Endothelial cell of umbilical vein (primary cell): ENCODE data around the gene DLG3. TPM values are rescaled to one million over a fixed set of nuclear protein-coding genes. Genes with fewer than 3 reads are reported as not detected.

Experiments used
- polyA plus RNA-seq, 4 experiments: library from polyadenylated mRNA; depleted of rRNA in 3 of 4; stranded (reverse) in 3 of 4; unstranded in 1 of 4; fragments of >200 nt; gene quantifications; 2 replicates each; pipeline versions ENCODE4 v1.2.1 to v1.2.3, GENCODE V29; 2011 to 2012; ENCODE audit warnings: missing spikeins in 1 of 4
- small RNA-seq: library from RNA; depleted of rRNA; stranded (forward); fragments of <200 nt; gene quantifications from one replicate; pipeline ENCODE3, GENCODE V24; 2012; ENCODE audit warnings: low replicate concordance, low read depth; ENCODE audit not compliant: insufficient read depth, insufficient read length
- total RNA-seq: library from RNA; stranded (reverse); gene quantifications from 2 replicates; pipeline ENCODE4 v1.2.3, GENCODE V29; 2021

DLG3 gene
- total and polyA plus RNA-seq, 2 donors (not counting 3 experiments of a cell fraction or from before 2014, with no cell fraction given): 1.2 to 3.2 TPM

Small RNA genes lying within 50 kb of the gene (small RNA-seq; reads per million reads assigned to genes)
- gene RNU4-81P: not detected
- gene RNY4P23: not detected

Other genes starting within 250 kb of the DLG3 start
- not detected in 2 replicates for gene AWAT1, start 210.2 kb upstream of the DLG3 start, total RNA-seq
- gene AWAT1, start 210.2 kb upstream of the DLG3 start, polyA plus RNA-seq: not detected in 2 replicates
- 0.21 TPM in 1 of 2 replicates, not detected in the other for gene P2RY4, start 184.6 kb upstream of the DLG3 start, total RNA-seq
- gene P2RY4, start 184.6 kb upstream of the DLG3 start, polyA plus RNA-seq: 0.16 and 0.22 TPM in 2 replicates
- gene ARR3, start 176.5 kb upstream of the DLG3 start, total RNA-seq: not detected in 2 replicates
- not detected in 2 replicates for gene ARR3, start 176.5 kb upstream of the DLG3 start, polyA plus RNA-seq
- not detected in 2 replicates for gene RAB41, start 162.7 kb upstream of the DLG3 start, total RNA-seq
- not detected in 2 replicates for gene RAB41, start 162.7 kb upstream of the DLG3 start, polyA plus RNA-seq
- gene PDZD11, start 154.9 kb upstream of the DLG3 start, total RNA-seq: 44.5 and 45.6 TPM in 2 replicates
- gene PDZD11, start 154.9 kb upstream of the DLG3 start, polyA plus RNA-seq: 76.0 and 85.4 TPM in 2 replicates
- 34.4 and 41.3 TPM in 2 replicates for gene KIF4A, start 154.7 kb upstream of the DLG3 start, total RNA-seq
- 6.6 and 9.6 TPM in 2 replicates for gene KIF4A, start 154.7 kb upstream of the DLG3 start, polyA plus RNA-seq
- gene GDPD2, start 21.5 kb upstream of the DLG3 start, total RNA-seq: 0.29 and 0.35 TPM in 2 replicates
- gene GDPD2, start 21.5 kb upstream of the DLG3 start, polyA plus RNA-seq: 0.08 and 0.11 TPM in 2 replicates